Keratinocyte (primary cell): ENCODE data around the gene LSAMP.

Source experiments
- EZH2 ChIP-seq: IDR thresholded peaks from one replicate; pipeline ENCODE4 v1.6.1; 2012; ENCODE audit warnings: inconsistent platforms, mild to moderate bottlenecking, low read length, moderate library complexity
- TF ChIP-seq, protein P1 (sequence below), 3 experiments: IDR thresholded peaks in 1 of 3; conservative IDR thresholded peaks in 1 of 3; optimal IDR thresholded peaks in 1 of 3; 2 replicates in 2 of 3; 3 replicates in 1 of 3; pipeline versions ENCODE3 to v1.5.1; 2011; ENCODE audit warnings: low read length in 3 of 3, mild to moderate bottlenecking in 3 of 3, moderate library complexity in 2 of 3, control low read depth in 1 of 3, inconsistent platforms in 1 of 3; ENCODE audit not compliant: insufficient read depth in 2 of 3; ENCODE audit errors: extremely low read depth in 1 of 3

DNA sequence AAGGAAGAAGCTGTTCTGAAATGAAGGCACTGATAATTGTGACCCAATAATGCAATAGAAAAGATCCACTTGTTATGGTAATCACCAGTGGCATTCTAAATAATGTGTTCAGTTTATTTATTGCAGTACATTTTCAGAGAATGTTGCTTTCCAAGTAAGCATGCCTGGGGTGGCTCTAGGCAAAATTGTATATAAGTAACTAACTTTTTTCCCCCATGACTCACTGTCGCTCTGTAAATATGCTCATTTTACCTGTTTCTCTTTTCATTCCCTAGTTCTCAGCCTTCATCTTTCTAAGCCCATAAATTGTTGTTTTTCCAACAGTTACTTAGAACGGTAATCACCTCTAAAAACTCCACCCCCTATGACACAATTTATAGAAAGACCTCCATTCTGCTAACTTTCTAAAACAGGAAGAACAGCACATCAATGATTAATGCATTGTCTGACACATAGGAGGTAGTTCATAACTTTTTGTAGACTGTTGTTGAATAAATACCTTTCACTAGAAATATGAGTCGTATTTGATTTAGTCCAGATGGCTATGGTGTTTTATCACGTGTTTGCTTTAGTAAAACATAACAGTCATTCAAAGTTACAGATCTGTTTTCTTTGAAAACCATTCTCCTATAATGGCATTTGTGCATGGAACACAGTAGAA is 143.1 kb downstream of the LSAMP start:
- TF ChIP-seq, protein P1, sequence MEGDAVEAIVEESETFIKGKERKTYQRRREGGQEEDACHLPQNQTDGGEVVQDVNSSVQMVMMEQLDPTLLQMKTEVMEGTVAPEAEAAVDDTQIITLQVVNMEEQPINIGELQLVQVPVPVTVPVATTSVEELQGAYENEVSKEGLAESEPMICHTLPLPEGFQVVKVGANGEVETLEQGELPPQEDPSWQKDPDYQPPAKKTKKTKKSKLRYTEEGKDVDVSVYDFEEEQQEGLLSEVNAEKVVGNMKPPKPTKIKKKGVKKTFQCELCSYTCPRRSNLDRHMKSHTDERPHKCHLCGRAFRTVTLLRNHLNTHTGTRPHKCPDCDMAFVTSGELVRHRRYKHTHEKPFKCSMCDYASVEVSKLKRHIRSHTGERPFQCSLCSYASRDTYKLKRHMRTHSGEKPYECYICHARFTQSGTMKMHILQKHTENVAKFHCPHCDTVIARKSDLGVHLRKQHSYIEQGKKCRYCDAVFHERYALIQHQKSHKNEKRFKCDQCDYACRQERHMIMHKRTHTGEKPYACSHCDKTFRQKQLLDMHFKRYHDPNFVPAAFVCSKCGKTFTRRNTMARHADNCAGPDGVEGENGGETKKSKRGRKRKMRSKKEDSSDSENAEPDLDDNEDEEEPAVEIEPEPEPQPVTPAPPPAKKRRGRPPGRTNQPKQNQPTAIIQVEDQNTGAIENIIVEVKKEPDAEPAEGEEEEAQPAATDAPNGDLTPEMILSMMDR (optimal IDR thresholded peaks at IDR 0.05 in 1 of 3, IDR thresholded peaks at IDR 0.05 in 1 of 3, conservative IDR thresholded peaks at IDR 0.05 in 1 of 3; ENCODE audit: extremely low read depth in 1 of 3, insufficient read depth in 2 of 3, low read length in 3 of 3), result no peak
- no peak for TF ChIP-seq EZH2
